HepG2 (cell line): Measurements from ENCODE around the gene ZNF212. TPM values are rescaled to one million over a fixed set of nuclear protein-coding genes. Genes with fewer than 3 reads are reported as not detected.

Experiments
- ATM ChIP-seq: fragments of 450-650 bp; IDR thresholded peaks from 2 replicates; pipeline ENCODE4 v1.7.1; 2017; ENCODE audit warnings: mild to moderate bottlenecking, borderline replicate concordance
- ELK4 ChIP-seq: sonication (generic); formaldehyde crosslinking; IDR thresholded peaks from 2 replicates; pipeline ENCODE4 v1.9.0; 2021; ENCODE audit warnings: missing genetic modification reagents, borderline replicate concordance
- MXI1 ChIP-seq: IDR thresholded peaks from 3 replicates; pipeline ENCODE4 v1.6.1; 2012; ENCODE audit warnings: low read depth, low read length, inconsistent platforms, borderline replicate concordance
- MYC ChIP-seq: sonication (generic); formaldehyde crosslinking; IDR thresholded peaks from 2 replicates; pipeline ENCODE4 v1.9.0; 2021; ENCODE audit warnings: missing genetic modification reagents, borderline replicate concordance
- NCOA5 ChIP-seq: sonication (generic); formaldehyde crosslinking; IDR thresholded peaks from 2 replicates; pipeline ENCODE4 v1.4.0; 2020; ENCODE audit warnings: missing genetic modification reagents
- YY1 ChIP-seq: IDR thresholded peaks from 2 replicates; pipeline ENCODE4 v1.6.1; 2011; ENCODE audit warnings: low read length, low read depth, moderate library complexity, mild to moderate bottlenecking; ENCODE audit not compliant: insufficient read depth, insufficient replicate concordance
- ZBTB44 ChIP-seq: sonication (generic); formaldehyde crosslinking; IDR thresholded peaks from 2 replicates; pipeline ENCODE4 v1.4.0; 2020; ENCODE audit warnings: missing genetic modification reagents
- ZBTB46 ChIP-seq: sonication (generic); formaldehyde crosslinking; IDR thresholded peaks from 2 replicates; pipeline ENCODE4 v1.4.0; 2020; ENCODE audit warnings: mild to moderate bottlenecking, missing genetic modification reagents, borderline replicate concordance
- ZNF276 ChIP-seq: sonication (generic); formaldehyde crosslinking; IDR thresholded peaks from 2 replicates; pipeline ENCODE4 v1.4.0; 2020; ENCODE audit warnings: mild to moderate bottlenecking, low read depth, missing genetic modification reagents
- ZNF326 ChIP-seq: sonication (generic); formaldehyde crosslinking; IDR thresholded peaks from 2 replicates; pipeline ENCODE4 v1.4.0; 2020; ENCODE audit warnings: missing genetic modification reagents, borderline replicate concordance
- ZNF646 ChIP-seq: sonication (generic); formaldehyde crosslinking; IDR thresholded peaks from 2 replicates; pipeline ENCODE4 v1.9.0; 2021; ENCODE audit warnings: mild to moderate bottlenecking, missing genetic modification reagents
- ZNF674 ChIP-seq: sonication (generic); formaldehyde crosslinking; IDR thresholded peaks from 2 replicates; pipeline ENCODE4 v1.5.0; 2020; ENCODE audit warnings: low read depth, mild to moderate bottlenecking, missing genetic modification reagents
- ZNF790 ChIP-seq: sonication (generic); formaldehyde crosslinking; IDR thresholded peaks from 2 replicates; pipeline ENCODE4 v1.8.0; 2022; ENCODE audit warnings: missing genetic modification reagents, mild to moderate bottlenecking, borderline replicate concordance
- ZSCAN21 ChIP-seq: sonication (generic); formaldehyde crosslinking; IDR thresholded peaks from 2 replicates; pipeline ENCODE4 v1.8.0; 2022; ENCODE audit warnings: mild to moderate bottlenecking, missing genetic modification reagents, moderate library complexity, borderline replicate concordance
- polyA plus RNA-seq, 8 experiments: library from polyadenylated mRNA; depleted of rRNA in 3 of 8; stranded (reverse) in 7 of 8; unstranded in 1 of 8; fragments of >200 nt; fragmentation: Illumina TruSeq in 4 of 8; extraction: Trizol in 4 of 8; gene quantifications; 2 replicates each; pipeline versions ENCODE4 v1.2.1 to v1.2.3, GENCODE V29; 2011 to 2016; ENCODE audit warnings: low read depth in 4 of 8, missing spikeins in 1 of 8, mixed read lengths in 1 of 8; ENCODE audit not compliant: insufficient read depth in 1 of 8
- total RNA-seq, 5 experiments: library from RNA; depleted of rRNA; stranded (reverse); fragments of >200 nt; fragmentation: Illumina TruSeq; extraction: Trizol; gene quantifications; 2 replicates each; pipeline ENCODE4 v1.2.3, GENCODE V29; 2016; ENCODE audit warnings: low read depth in 1 of 5

Gene ZNF212
- total and polyA plus RNA-seq, 2 of the 13 experiments (the other 11 are each of a cell fraction or from before 2014, with no cell fraction given): 2.6 to 3.8 TPM

- TF ChIP-seq ZBTB46 (CRISPR knock-in tag): no peak
- peak; percentile 99; the same call in 1 of the 2 replicates for TF ChIP-seq ZNF790
- TF ChIP-seq ZNF674: no peak; the same call in 1 of the 2 replicates
- TF ChIP-seq ZSCAN21 (CRISPR knock-in tag): peak; percentile 93; the same call in 1 of the 2 replicates
- TF ChIP-seq ZNF326 (CRISPR knock-in tag): no peak
- TF ChIP-seq YY1: peak; percentile 64
- TF ChIP-seq MXI1: peak; percentile 82; the same call in 2 of the 3 replicates
- peak; percentile 96 for TF ChIP-seq ZNF276 (CRISPR knock-in tag)
- TF ChIP-seq ZNF646 (CRISPR knock-in tag): no peak
- TF ChIP-seq ATM: no peak
- TF ChIP-seq NCOA5: no peak
- TF ChIP-seq ELK4 (CRISPR knock-in tag): no peak; the same call in 1 of the 2 replicates
- peak; percentile 90 for TF ChIP-seq ZBTB44 (CRISPR knock-in tag)
- TF ChIP-seq MYC (CRISPR knock-in tag): peak; percentile 91; the same call in 1 of the 2 replicates
These were observed 22.6 kb downstream of the ZNF212 start, which contains the start of gene ZNF783 (continued) for GRCh38 chr7:149261829-149262617.
